GM18909 (cell line): Measurements from ENCODE around the gene GLP1R.
"Not testable (repeated sequence)": the region's sequence is repeated elsewhere in the genome, so short reads cannot be mapped to it uniquely, and the experiment has no call there.

ENCODE experiments used
- ATAC-seq: cut with Tn5 transposase; IDR thresholded peaks from one replicate; pipeline ENCODE4 v1.9.1; 2021; ENCODE audit warnings: mild to moderate bottlenecking; ENCODE audit not compliant: unreplicated experiment, poor library complexity

Gene GLP1R

DNA sequence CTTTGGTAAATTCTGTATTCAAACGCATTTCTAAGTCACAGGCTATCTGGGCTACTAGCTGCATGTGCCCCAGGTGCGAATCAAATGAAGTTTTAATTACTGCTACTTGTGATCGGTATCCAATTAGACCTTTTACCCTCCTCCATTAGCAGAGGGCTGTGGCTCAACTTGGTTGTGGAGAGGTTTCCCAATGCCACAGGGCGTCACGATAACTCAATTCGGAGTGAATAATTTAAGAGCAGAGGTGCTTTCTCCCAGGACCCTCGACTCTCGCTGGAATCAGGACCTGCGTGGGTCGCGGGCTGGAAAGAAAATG is 65.8 kb downstream of the GLP1R start:
- peak; percentile 14 for ATAC-seq

DNA sequence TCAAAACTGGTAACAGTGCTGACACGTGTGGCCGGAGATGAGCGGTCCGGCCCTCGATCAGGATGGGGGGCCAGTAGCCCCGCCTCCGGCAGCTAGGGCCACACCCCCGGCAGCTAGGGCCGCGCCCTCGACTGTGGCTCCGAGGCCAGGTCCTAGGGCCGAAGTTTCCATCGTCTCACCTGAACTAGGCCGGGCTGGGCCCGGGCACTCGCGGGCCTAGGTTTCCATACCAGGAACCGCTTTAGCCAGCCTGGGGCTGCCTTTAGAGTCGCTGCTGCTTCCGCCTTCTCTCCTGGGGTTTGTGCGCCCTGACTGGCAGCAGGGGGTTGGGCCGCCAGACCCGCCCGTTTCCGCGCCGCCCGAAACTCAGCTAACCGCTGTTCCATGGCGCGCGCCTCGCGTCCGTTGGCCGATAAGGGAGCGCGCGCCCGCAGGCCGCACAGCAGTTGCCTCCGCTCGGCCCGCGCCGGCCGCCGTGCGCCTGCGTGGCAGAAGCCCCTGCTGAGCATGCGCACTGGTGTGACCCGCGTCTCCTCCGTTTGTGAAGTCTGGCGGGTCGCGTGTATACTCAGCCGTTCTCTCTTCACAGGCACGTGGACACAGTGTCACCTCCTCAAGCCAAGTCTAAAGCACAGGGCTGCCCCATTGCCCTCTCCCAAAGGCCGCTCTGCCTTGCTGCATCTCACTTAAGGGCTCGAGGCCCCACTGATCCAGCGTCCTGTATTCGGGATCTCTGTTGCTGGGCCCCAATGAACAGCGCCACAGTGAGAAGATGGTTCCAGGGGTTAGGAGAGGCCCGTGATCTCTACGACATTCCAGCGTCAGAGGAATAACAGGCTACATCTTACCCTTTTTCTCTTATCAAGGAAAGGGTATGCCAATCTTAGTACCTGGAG is 66.4 kb downstream of the GLP1R start, which contains the start of gene SAYSD1:
Gene SAYSD1 (minus strand): TSS at position 483 of the 896 bp plus-strand sequence. CDS start 97 bp downstream, at position 386.
- peak; percentile 95 for ATAC-seq

DNA sequence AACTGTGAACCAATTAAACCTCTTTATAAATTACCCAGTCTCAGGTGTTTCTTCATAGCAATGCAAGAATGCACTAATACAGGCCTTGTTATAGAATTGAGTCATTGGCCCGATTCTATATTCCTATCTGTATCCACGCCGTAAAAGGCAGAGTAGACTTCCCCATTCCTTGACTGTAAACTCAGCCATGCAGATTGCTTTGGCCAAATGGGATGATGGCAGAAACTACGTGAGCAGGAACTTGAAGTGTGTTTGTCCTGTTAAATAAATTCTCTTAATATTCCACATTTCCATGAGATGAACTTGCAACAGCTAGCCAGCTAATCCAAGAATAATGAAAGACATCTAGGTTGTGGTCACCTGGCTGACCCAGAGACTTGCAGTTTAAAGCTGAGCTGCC is 70.3 kb downstream of the GLP1R start:
- no peak for ATAC-seq

DNA sequence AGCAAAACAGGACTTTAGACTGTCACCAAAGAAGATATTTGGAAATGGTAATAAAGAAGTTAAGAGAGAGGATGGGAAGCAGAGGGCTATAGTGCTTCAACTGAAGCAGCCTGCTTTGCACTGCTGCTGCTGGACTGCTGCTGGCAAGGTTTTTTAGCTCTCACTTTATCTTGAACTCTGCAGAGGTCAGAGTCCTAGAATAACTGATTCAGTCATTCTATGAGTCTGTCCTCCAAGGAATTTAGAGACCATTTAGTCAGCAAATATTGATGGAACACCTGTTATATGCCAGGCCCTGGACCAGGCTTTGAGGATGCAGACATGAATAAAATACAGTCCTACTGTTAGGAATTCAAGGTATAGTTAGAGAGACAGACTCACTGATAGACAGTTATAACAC is 75.5 kb downstream of the GLP1R start:
- ATAC-seq, result no peak

DNA sequence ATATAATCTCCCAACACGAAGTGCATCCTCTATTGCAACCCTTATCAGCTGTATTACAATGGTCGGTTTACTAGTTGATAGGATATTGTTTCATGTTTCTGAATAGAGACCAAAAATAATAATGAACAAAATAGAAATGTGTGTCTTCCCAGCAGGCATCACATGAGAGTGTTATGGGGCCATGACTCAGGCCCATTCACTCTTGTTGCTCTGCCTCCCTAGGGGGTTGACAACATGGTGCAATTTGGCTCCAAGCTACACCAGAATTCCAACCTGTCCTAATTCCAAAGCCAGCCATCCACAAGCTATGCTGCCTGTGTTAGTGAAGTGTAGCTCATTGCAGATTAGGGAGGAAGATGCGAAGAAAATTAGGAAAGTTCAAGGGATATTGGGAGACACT is 79.5 kb downstream of the GLP1R start:
- no peak for ATAC-seq

DNA sequence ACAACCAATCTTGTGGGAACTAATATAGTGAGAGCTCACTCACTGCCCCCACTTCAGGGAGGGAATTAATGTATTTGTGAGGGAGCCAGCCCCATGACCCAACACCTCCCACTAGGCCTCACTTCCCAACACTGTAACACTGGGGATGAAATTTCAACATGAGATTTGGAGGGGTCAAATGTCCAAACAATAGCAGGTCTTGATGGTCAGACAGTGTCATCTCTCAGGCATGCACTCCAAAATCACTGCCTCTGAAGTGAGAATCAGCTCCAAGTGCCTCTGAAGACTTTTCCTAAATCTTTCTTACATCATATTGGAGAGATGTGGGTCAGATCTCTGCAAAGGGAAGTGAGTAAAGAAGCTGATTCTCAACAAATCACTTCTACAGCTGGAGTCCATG is 80.3 kb downstream of the GLP1R start:
- ATAC-seq, result no peak

DNA sequence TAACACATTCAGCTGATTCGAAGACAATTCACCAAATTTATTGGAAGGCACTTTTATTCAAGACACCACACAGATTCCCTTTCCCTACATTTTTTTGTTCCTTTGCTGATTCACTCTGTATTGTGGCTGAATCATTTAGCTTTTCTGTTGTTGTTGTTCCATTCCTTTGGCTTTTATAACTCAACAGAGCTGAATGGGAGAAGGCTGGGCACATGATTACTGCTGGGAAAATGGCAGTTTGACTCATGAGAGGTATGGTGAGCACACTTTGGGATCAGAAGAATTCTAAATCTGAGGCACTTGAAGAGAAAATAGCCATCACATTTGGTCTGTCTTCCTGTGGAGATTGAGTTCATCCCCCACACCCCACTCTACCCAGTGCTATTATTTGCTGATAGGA is 82.1 kb downstream of the GLP1R start:
- ATAC-seq, result no peak

DNA sequence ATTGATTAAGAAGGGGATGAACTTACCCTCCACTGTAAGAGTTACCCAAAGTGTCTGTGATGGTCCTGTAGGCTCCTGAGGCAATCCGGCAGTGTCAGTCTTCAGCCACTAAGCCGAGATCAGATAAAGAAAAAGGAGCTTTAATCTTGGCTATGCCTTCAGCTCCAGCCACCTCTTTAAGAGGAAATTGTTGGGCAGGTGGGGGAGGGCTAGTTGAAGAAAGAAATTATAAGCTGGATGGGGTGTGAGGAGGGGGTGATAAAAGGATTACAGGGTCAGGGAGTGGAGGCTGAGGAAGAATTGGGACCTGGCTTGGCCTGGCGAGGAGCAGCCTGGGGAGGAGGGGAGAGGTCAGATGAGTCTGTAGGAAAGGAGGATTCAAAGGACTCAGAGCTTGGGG is 86.2 kb downstream of the GLP1R start:
- ATAC-seq, result not testable (repeated sequence)

DNA sequence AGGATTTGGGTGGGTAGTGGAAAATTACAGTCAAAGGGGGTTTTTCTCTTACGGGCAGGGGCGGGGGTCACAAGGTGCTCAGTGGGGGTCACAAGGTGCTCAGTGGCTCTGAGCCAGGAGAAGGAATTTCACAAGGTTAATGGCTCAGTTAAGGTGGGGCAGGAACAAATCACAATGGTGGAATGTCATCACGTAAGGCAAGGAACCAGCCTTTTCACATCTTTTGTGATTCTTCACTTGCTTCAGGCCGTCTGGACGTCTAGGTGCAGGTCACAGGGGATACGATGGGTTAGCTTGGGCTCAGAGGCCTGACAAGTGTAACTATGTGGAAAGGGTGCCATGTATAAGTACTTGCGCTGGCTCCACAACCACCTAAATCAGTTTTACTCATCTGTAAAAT is 87.6 kb downstream of the GLP1R start:
- not testable (repeated sequence) for ATAC-seq

DNA sequence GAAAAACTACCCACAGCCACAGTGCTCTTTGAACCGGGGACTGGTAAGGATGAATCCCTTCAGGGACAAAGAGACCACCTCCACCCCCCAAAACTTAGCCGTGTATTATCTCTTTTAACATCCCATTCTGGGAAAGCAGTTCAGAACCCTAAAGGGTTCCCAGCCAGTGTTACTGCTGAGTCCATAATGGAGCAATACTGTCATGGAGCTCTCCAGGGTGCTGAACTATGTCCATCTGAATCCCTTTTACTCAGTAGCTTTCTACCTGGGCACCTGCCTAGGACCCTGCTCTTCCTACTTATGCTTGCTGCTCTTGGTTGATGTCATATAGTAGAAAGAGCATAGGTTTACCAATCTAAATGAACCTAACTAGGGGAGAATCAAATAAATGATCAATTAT is 88.7 kb downstream of the GLP1R start:
- no peak for ATAC-seq
